ENCODE data around the gene NEUROD6.

NEUROD6 gene

GRCh38 chr7:31335884-31336201 is 4.7 kb downstream of the NEUROD6 start:
- in situ Hi-C loops (cut with MboI; ENCODE audit: low pct_unique_long_range_greater_than_20kb, low sequenced_read_pairs, unreplicated experiment) = no loop called here

DNA sequence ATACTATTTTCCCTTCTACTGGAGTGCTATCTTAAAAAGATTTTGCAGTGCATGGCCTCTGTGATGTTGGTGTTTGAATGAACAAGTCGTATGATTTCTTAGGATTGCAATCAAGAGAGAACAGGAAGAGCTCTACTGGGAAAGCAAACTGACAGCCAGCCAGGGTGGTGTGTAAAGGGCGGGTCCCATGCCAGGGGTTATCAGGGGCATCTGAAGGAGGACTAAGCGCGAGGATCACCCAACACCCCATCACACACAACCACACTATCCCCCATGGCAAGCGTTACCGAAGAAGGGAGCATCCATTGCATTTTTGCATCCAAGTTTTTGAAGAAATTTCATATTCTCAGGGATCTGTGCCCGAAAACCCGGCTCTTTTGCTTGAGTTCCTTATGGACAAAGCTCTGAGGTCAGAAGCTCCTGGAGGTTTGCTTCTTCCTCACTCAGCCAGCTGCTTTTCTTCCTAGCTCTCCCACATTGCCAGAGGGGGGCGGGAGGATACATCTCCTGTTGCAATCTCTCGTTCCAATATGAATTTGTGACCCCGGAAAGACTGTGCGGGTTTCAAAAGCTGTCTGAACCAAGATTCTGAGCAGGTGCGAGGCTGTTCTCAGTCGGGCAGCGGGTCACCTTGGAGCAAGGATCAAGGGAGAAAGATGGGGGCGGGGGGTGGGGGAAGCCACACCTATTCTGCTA is 5.2 kb downstream of the NEUROD6 start:
- no peak for TF ChIP-seq CTCF (IDR thresholded peaks at IDR 0.05; ENCODE audit: extremely low read depth, insufficient read depth, missing control alignments)
- no peak for DNase-seq (ENCODE audit: low spot score)
- in situ Hi-C loops (cut with MboI; ENCODE audit: low pct_unique_long_range_greater_than_20kb, low sequenced_read_pairs, unreplicated experiment) = no loop called here

More at GRCh38 chr7:31335884-31336201, 4.7 kb downstream of the NEUROD6 start:
- no peak for DNase-seq (ENCODE audit: low spot score)
- TF ChIP-seq CTCF (IDR thresholded peaks at IDR 0.05; ENCODE audit: extremely low read depth, insufficient read depth, missing control alignments) = no peak

DNA sequence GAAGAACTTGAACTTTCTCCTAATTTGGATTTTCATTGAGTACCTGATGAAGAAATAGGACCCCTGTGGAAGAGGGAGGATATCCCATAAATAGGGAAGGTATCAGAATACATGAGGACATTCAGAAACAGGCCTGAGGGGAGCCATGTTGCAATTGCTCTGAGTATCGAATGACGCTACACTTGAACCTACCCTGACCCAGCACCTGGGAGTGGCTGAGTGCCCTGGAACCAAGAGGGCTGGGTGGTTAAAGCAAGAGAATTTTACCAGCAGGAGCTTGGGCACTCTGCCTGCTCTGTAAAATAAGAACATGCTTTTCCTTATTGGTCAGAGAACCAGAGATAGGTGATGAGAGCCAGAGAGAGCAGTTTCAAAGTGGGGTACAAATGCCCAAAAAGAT is 7.2 kb downstream of the NEUROD6 start:
- no peak for DNase-seq (ENCODE audit: low spot score)
- in situ Hi-C loops (cut with MboI; ENCODE audit: low pct_unique_long_range_greater_than_20kb, low sequenced_read_pairs, unreplicated experiment) = no loop called here
- no peak for TF ChIP-seq CTCF (IDR thresholded peaks at IDR 0.05; ENCODE audit: extremely low read depth, insufficient read depth, missing control alignments)

- in situ Hi-C loops (cut with MboI; ENCODE audit: low pct_unique_long_range_greater_than_20kb, low sequenced_read_pairs, unreplicated experiment) = no loop called here
- no peak for TF ChIP-seq CTCF (IDR thresholded peaks at IDR 0.05; ENCODE audit: extremely low read depth, insufficient read depth, missing control alignments)
- DNase-seq (ENCODE audit: low spot score) = no peak
Measured at GRCh38 chr7:31327071-31327470, 13.5 kb downstream of the NEUROD6 start.

DNA sequence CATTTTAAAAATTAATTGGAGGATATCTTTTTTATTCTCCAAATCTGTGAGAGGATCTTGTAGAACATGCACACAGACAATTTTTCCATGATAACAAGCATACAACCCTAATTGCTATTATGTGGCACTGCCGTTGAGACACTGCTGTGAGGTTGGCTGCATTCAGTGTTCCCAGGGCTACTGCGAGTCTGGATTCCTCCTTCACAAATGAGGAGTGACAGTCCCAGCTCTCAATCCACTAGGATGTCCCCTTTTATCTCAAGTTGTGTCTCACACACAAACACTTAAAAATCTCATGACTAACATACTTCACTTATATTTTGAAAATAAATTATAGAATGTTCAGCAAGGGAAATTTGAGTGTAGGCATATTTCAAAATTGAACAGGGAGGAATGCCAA is 14.1 kb downstream of the NEUROD6 start:
- TF ChIP-seq CTCF (IDR thresholded peaks at IDR 0.05; ENCODE audit: extremely low read depth, insufficient read depth, missing control alignments) = no peak
- DNase-seq (ENCODE audit: low spot score) = no peak
- in situ Hi-C loops (cut with MboI; ENCODE audit: low pct_unique_long_range_greater_than_20kb, low sequenced_read_pairs, unreplicated experiment) = no loop called here

DNA sequence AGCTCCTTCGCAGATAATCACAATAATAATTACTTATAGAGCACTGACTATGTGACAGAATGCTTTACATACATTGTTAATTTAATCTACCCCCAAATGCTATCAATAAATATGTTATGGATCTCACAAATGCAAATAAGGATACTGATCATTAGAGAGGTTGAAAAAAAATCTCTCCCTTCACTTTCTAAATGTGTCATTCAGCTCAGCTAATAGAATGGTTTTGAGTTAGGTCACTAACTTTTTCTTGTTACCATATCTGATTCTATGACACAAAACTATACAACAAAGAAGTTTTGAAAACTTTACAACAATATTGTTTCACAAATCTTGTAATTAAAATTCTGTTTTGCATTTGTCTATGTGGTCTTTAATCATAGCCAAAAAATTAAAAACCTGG is 17.4 kb downstream of the NEUROD6 start:
- no peak for TF ChIP-seq CTCF (IDR thresholded peaks at IDR 0.05; ENCODE audit: extremely low read depth, insufficient read depth, missing control alignments)
- in situ Hi-C loops (cut with MboI; ENCODE audit: low pct_unique_long_range_greater_than_20kb, low sequenced_read_pairs, unreplicated experiment) = no loop called here
- no peak for DNase-seq (ENCODE audit: low spot score)

Data from GM13977 (cell line).